Measurements from ENCODE around the gene CALB2.

Gene CALB2

DNA sequence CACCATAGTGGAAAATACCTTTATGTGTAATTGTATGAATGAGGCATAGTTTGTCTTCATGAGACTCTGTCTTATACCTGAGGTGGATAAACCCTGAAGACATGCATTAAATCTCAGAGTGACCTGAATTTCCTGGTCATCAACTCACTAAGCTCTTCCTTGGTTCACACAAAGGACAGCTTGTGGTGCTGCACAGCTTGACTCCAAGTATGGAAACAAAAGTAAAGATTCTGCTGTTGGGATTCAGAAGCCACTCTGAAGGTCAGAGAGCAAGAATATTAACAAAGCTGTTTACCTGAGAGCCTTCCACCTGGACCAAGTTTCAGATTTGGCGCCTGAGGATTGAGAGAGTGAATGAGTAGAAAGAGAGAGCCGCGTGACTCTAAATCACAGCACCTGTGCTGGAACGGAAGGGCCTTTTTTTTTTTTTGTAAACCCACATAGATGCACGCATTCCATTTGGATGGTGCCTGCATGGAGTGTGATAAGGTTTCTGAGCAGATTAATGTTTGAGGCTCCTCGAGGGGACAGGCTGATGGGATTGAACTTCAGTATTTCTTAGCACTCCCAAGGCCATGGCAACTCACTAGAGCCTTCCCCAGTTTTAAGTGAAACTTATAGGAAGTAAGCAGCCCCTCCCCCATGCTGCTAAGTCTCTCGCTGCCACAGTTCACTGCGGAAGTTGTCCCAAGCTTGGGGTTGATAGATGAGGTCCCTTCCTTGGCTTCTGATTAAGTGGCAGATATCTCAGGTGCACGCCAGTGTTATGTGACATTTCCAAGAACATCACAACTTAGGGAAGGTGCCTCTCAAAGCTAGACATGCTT is 28.7 kb downstream of the CALB2 start:
- no peak for DNase-seq (ENCODE audit: low read depth in 2 of 2)

DNA sequence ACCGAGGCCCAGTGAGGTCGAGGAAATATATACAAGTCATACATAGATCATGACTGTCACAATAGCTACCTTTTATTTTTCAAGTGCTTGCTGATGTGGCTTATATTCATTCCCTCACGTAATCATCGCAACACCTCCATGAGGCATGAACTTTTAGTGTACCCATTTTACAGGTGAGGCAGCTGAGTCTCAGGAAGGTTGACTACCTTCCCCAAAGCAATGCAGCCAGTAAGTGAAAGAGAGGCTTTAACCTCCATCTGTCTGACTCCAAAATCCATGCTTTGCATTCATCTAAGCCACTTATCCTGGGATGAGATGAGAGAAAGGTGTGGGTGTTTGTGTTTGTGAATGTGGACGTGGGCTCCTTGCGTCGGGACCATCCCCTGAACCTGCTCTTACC is 30.8 kb downstream of the CALB2 start:
- DNase-seq (ENCODE audit: low read depth in 2 of 2): no peak

DNA sequence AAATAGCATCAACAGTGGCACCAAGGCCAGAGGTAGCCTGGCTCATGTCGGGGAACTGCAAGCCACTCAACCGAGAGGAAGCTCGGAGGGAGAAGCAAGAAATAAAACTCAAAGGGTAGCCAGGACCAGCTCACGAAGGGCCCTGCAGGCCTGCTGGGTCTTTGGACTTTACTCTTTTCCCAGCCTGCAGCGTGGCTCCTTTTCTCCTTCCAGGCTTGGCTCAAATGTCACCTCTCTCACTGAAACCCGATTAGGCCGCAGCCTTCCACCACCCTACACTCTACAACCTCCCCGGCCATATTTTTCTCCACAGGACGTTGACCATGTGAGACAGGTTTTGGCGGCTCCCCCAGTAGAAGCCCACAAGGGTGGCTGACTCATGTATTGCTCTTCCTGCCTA is 38.1 kb downstream of the CALB2 start:
- no peak for DNase-seq (ENCODE audit: low read depth in 2 of 2)

DNA sequence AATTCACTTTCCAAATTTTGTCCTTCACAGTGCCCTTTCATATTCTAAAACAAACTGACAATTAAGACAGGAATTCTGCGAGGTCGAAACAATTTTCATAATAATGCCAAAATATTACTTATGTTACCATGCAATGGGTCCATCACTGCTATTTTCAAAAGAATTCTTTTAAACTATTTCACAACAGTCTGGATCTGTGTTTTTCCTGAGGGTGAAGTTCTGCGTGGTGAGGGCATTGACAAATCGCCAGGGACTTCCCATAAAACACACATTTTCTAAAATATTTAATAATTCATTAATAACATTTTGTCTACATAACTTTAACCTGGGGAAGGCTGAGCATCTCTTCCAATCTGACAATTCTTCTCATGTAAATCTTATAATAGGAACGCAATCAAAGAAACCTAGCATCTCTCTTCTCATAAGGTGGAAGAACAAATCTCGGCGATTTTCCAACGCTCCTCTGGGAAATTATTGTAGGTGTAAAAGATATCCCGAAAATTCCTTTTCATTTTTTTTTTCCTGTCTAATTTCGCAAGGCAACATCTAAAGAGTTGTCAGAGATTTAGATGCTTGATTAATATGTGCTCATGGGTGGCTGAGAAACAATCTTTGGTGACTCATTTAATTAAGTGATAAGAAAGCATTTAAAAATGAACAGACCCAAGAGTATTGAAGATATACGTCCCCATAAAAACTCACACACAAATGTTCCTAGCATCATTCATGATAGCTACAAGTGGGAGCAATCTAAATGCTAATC is 41.5 kb downstream of the CALB2 start:
- DNase-seq (ENCODE audit: low read depth in 2 of 2): no peak

DNA sequence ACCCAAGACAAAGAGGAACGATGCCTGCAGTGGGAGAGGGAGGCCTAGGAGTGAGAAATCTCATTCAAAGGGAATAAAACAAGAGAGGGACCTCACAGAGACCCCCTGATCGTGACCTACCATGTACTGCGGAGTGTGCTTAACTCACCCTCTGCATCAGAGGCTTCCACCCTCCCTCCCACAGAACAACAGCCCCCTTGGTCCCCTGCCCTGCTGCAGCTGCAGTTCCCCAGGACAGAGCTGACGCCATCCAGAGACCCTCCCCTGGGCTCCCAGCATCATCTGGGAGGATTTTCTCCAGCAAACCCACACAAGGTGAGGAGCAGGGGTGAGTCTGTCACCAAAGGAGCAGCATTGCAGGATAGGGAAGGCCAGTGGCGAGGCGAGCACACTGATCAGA is 43.5 kb downstream of the CALB2 start:
- DNase-seq (ENCODE audit: low read depth in 2 of 2): no peak

DNA sequence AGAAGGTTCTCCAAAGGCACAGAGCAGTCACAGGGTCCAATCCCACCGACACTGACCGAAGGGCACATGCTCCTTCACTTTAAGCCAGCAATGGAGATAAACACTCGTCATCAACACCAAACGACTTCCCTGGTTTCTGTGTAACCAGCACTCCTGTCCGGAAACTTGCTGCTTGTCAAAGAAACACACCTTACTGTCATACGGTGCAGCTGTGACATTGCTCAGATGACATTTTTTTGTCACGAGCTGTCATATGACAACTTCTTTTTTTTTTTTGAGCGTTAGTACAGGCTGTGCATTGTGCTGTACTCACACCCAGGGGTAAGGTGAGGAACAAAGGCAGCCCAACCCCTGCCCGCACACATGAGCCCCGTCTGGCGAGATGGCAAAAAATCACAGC is 44.2 kb downstream of the CALB2 start:
- DNase-seq (ENCODE audit: low read depth in 2 of 2): no peak

DNA sequence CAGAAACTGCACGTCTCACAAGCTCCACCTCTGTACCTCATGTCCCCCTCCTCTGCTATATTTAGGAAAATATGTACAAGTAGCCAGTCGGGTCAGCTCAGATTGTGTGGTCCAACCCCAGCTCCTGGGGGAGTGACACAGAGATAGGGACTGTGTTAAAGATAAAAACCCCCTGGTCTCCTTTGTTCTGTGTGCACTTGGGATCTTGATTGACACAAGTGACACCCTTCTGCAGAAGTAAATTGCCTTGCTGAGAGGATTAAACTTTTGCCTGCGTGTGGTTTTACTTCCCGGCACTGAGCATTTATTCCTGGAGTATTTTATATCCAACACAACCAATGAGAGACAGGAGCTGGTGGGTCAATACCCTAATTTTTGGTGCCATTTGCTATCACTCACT is 45.8 kb downstream of the CALB2 start:
- DNase-seq (ENCODE audit: low read depth in 2 of 2): no peak

DNA sequence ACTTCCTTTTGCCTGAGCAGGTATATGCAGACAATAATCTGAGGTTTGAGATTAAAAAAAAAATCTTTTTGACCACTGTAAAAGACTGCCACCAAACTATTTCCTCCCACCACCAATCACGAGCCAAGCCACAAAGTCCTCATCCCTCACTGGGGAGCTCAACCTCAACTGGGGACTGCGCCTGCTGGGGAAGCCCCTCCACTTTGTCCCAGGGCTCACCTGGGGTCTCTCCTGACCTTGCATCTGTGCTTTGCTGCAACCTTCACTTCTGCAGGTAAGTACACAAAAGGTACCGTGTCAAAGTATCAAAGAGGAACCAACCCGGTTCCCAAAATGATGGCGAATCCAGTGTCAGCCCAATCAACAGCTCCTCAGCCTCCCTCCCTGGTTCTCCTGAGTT is 47.8 kb downstream of the CALB2 start:
- DNase-seq (ENCODE audit: low read depth in 2 of 2): no peak

DNA sequence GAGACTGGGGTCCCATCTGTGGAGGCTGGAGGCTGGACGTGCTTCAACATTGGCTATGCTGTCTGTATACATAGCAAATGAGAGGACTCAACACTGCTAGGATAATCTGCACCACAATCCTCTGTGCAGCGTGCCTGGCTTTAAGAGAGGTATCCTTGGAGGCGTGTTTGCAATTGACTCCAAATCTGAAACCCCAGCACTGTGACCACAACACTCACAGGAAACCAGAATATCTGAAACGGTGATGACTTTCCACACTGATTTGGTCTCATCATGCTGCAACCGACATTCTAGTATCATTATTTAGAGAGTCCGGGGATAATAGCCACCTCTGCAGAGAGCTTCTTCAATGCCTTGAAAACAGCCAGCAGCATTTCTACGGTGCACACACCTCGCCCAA is 48.2 kb downstream of the CALB2 start:
- no peak for DNase-seq (ENCODE audit: low read depth in 2 of 2)

DNA sequence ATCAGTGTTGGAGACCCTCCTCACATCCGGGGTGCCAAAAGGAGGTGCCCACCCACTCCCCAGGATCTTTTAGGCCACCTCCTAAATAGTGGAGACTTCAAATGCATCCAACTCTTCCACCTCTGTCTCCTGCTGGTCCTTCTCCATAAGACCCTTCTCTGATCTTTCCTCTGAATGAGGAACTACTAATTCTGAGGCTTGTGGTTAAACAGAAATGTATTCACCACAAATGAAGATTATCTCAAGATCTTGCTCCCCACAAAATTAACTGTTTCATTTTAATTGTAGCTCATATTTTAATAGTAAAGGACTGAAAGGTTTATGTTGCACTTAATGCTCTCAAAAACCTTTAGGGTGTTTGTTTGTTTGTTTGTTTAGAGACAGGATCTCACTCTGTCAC is 49.2 kb downstream of the CALB2 start:
- DNase-seq (ENCODE audit: low read depth in 2 of 2): no peak

DNA sequence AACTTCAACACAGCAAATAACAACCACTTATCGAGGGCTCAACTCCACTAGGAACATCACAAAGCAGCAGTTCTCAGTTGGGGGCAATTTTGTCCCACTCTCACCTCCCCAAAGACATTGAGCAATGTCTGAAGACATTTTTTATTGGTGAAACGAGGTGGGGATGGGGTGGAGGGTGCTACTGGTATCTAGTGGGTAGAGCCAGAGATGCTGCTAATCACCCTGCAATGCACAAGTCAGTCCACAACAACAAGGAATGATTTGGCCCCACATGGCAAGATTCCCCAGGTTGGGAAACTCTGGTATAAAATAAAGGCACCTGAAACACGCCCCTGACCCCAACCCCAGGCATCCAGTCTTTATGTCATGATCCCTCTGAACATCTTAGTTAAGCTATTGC is 50.0 kb downstream of the CALB2 start:
- no peak for DNase-seq (ENCODE audit: low read depth in 2 of 2)

DNA sequence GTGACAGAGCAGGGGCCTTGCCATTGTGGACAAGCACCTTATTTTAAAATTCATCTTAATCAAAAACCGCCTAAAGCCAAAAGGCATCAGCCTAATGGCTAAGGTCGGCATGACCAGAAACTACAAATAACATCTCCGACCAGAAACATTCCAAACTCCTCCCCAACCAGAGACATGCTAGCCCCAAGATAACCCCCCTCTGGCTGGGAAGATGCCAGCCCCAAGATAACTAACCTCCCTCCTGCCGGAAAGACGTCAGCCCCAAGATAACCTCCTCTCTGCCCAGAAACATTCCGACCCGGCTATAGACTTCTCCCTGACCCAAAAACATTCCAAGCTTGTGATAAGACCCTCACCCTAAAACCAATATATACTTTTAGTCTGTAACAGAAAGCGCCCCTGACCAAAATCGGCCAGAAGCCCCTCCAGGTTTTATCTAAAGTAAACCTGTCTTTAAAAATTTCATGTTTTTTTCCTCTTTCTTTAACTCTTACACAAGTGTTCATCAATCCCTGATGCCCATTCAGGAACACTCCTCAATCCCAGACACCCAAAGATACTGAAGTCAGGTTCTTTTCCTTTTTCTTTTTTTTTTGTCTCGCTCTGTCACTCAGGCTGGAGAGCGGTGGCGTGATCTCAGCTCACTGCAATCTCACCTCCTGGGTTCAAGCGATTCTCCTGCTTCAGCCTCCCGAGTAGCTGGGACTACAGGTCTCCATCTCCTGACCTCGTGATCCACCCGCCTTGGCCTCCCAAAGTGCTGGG is 50.7 kb downstream of the CALB2 start:
- no peak for DNase-seq (ENCODE audit: low read depth in 2 of 2)

DNA sequence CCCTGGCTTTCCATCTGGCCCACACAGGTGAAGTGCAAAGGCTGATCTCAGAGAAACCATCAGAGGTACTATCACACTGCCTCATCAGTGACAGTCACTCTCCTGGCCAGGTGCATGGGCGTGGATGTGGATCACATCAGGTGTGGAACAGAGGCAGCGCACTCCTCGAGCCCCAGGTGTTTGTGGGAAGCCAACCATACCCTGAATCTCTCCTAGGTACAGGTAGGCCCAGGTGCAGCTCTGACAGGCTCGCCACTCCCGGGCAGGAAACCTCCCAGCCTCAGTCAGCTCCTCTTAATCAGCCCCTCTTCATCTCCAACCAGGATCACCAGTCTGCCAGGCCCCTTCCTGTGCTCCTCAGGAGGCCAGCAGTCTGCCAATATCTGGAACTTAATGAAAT is 51.6 kb downstream of the CALB2 start:
- no peak for DNase-seq (ENCODE audit: low read depth in 2 of 2)

DNA sequence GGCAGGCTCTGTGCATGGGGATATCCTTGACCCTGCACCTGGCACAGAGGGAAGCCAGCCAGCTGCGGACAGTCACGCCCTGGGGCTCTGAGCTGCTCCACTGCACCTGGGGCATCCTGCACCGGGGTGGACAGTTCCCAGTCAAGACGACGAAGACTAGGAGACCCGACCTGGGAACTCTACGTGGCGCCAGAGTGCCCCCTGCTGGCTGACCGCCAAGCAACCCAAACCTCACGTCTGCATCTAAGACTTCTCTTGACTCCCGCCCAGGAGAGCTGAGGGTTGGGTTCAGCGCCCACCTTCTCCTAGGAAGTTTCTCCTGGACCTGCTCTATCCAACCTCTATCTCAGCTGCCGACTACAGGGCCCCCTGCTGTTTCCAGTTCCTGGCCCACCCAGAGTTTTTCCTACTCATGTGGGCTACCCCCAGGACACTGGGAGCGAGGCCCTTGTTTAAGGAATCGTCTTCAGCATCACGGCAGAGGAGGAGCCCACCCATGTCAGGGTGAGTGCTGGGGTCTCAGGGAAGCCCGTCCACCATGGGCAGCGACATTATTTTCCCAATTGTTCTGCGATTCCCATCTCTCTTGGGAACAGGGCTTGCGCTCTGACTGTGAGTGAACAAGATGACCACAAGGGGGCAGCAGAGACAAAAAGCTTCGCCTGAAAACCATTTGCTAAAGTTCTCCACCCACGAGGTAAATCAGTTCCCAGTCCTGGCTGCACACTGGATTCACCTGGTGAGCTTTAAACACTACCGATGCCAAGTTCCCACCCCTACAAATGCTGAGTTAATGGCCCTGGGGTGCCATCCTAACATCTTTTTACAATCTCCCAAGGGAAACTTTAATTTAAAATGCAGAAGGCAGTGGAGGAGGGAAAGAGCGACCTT is 54.0 kb downstream of the CALB2 start:
- DNase-seq (ENCODE audit: low read depth in 2 of 2): peak; percentile 32 to 42

DNA sequence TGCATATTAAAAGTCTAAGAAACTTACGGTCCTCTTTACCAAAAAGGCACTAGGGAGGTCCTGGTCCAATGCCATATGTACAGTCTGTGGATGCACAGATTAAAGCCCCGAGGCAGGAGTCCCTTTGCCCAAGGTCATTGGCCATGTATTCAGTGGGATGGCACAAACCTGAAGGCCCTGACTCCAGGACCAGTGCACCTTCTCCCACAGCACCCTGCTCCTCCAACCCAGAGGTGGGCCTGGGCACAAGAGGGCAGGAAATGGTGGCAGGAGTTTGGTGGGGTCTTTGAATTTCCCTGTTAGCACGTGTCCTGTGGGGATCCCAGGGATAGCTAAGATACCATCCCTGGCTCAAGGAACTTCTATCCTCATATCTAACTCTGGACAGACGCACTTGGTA is 54.8 kb downstream of the CALB2 start:
- no peak for DNase-seq (ENCODE audit: low read depth in 2 of 2)

DNA sequence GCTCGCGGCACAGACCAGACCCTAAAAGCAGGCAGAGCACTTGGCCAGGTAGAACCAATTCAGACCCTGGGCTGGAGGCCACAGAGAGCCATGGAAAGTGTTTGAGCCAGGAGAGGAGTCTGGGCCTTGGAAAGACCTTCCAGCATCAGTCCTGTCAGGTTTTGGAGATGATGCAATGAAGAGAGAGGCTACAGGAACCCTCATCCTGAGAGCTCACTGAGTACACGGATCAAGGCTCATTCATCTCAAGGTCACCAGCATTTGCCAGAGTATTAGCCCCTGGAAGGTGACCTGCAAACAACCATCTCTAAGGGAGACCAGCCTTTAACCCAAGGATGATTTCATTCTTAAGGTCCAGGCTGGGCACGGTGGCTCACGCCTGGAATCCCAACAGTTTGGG is 55.5 kb downstream of the CALB2 start:
- no peak for DNase-seq (ENCODE audit: low read depth in 2 of 2)

DNA sequence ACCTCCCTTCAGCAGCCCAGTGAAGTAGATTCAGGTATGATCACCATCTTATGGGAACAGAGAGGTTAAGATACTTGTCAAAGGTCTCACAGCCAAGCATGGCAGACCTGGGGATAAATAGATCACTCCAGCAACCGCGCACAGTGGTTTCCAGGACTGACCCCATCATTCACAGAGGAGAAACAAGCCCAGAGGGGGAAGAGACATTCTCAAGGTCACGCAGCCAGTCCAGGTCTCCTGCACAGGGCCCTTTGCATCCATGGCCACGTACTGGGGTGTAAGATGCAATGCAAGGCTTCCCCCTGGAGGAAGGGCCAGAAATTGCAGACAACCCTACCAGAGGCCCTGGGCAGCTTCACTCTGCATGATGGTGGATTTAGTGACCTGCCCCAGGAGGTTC is 63.4 kb downstream of the CALB2 start:
- DNase-seq (ENCODE audit: low read depth in 2 of 2): no peak

DNA sequence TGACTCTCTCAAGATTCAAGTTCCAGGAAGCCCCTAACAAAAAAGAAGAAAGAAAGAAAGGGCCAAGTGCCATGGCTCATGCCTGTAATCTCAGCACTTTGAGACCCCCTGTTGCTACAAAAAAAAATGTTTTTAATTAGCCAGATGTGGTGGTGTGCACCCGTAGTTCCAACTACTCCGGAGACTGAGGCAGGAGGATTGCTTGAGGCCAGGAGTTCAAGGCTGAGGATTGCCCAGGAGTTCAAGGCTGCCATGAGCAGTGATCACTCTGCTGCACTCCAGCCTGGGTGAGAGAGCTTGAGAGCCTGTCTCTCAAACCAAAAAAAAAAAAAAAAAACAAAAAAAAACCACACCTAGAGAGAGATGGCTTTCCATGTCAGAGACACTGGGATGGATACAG is 64.5 kb downstream of the CALB2 start:
- DNase-seq (ENCODE audit: low read depth in 2 of 2): no peak

DNA sequence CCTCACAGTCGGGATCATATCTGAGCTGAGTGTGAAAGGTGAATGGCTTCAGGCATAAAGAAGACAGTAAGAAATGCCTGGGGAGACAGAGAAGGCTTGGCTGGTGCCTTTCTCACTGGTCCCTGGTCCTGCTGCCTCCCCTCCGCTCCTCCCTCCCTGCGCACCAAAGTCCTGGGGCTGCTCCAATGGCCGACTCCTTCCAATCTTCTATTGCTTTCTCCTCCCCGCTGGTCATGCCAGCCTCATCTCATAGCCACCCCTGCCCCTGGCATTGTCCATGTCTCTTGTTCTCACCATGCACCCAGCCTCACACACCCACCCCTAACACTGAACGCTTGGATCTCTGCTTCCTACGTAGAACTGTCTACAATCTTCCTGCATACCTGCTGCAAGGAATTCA is 65.3 kb downstream of the CALB2 start:
- DNase-seq (ENCODE audit: low read depth in 2 of 2): no peak

DNA sequence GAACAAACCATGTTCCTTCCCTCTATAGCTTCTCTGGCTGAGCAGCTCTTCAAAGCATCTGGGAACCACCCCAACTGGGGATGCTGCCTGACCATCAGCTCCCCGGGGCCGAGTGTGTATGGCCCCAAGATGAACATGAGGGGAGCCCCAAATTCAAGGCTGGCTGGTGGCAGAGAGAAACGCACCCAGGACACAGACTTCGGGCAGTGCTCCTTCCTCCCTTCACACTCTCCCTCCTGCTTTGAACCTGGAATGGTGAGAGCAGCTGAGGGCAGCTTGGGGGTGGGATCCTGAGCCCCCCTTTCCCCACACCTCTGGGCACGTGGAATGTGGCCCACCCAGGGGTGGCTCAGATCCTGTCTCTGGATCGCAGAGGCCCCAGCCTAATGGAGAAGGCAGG is 66.1 kb downstream of the CALB2 start:
- DNase-seq (ENCODE audit: low read depth in 2 of 2): no peak

DNA sequence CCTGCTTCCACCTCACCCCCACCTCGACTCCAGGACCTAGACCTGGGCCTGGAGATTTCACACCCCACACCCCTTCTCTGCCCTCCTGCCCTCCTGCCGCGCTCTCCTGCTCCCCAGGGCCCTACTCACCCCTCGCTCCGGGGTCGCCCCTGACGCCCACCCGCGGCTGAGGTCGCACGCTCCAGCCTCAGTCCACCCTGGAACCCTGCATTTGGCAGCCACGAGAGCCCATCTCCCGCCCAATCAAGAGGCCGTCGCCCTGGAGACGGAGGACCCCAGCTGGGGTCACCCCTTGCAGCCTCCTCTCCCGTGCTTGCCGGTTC is 67.2 kb downstream of the CALB2 start:
- DNase-seq (ENCODE audit: low read depth in 2 of 2): no peak

Measured in stimulated activated CD4-positive, alpha-beta T cell treated with anti-CD3 and anti-CD28 coated beads, Interleukin-1b, Interleukin-23, amount 100 ng/mL, for 1 hour (primary cell).